IMR-90 (cell line): Measurements from ENCODE around the gene MEGF10. TPM values are rescaled to one million over a fixed set of nuclear protein-coding genes. Genes with fewer than 3 reads are reported as not detected.

Source experiments
- ATAC-seq: fragments of 200-7000 bp; cut with Tn5 transposase; 2 replicates; pipeline ENCODE4 v1.9.1; 2020; ENCODE audit warnings: low read depth, mild to moderate bottlenecking, moderate library complexity
- BruUV-seq: library from RNA; stranded (reverse); fragments of 400-500 nt; replicated peaks from 2 replicates; lab custom pipeline; 2021; lab: Mats Ljungman, UMichigan
- CTCF ChIA-PET: fragments of 300-600 bp; formaldehyde crosslinking; extraction: SDS; loops from one replicate; lab custom pipeline; 2021; ENCODE audit warnings: antibody characterized with exemption; lab: Yijun Ruan, JAX
- POLR2A ChIA-PET: fragments of 300-600 bp; sonication (Branson Sonifier 250); formaldehyde crosslinking; loops from one replicate; lab custom pipeline; 2022; ENCODE audit warnings: antibody characterized with exemption; ENCODE audit not compliant: unreplicated experiment; lab: Charles Lee
- DNase-seq: peaks from one replicate; pipeline ENCODE4 v3.0.0; 2013
- H2AFZ ChIP-seq: replicated peaks from 2 replicates; pipeline ENCODE3; 2013; ENCODE audit warnings: low read length, mild to moderate bottlenecking; ENCODE audit not compliant: poor library complexity
- H2AK5ac ChIP-seq: 2 replicates; pipeline ENCODE4 v1.6.1; 2013; ENCODE audit warnings: low read depth, low read length, inconsistent platforms
- H2AK9ac ChIP-seq: replicated peaks from 2 replicates; pipeline ENCODE3; 2013; ENCODE audit warnings: mild to moderate bottlenecking, low read depth, low read length, moderate library complexity; ENCODE audit not compliant: poor library complexity
- H2BK120ac ChIP-seq: 2 replicates; pipeline ENCODE4 v1.6.1; 2013; ENCODE audit warnings: low read depth, low read length, inconsistent platforms
- H2BK15ac ChIP-seq: 3 replicates; pipeline ENCODE4 v1.6.1; 2013; ENCODE audit warnings: low read depth, low read length, inconsistent platforms
- H2BK20ac ChIP-seq: 2 replicates; pipeline ENCODE4 v1.6.1; 2013; ENCODE audit warnings: low read depth, mild to moderate bottlenecking, inconsistent platforms, low read length, moderate library complexity
- H2BK5ac ChIP-seq: 2 replicates; pipeline ENCODE4 v1.6.1; 2013; ENCODE audit warnings: mild to moderate bottlenecking, low read depth, low read length, inconsistent platforms; ENCODE audit not compliant: poor library complexity, severe bottlenecking
- H3K14ac ChIP-seq: replicated peaks from 2 replicates; pipeline ENCODE4 v1.6.1; 2013; ENCODE audit warnings: low read depth, low read length, inconsistent platforms
- H3K18ac ChIP-seq: 2 replicates; pipeline ENCODE4 v1.6.1; 2013; ENCODE audit warnings: low read depth, low read length, control low read depth
- H3K23ac ChIP-seq: 2 replicates; pipeline ENCODE4 v1.6.1; 2013; ENCODE audit warnings: low read depth, low read length, inconsistent platforms
- H3K27ac ChIP-seq: 2 replicates; pipeline ENCODE4 v1.5.1; 2013; ENCODE audit warnings: mild to moderate bottlenecking, control low read depth, low read length; ENCODE audit not compliant: insufficient read depth
- H3K27me3 ChIP-seq: 2 replicates; pipeline ENCODE4 v1.6.1; 2013; ENCODE audit warnings: low read length; ENCODE audit not compliant: control insufficient read depth, insufficient read depth
- H3K36me3 ChIP-seq: 2 replicates; pipeline ENCODE4 v1.6.1; 2013; ENCODE audit warnings: low read length, mixed read lengths; ENCODE audit not compliant: control insufficient read depth, insufficient read depth
- H3K4ac ChIP-seq: 2 replicates; pipeline ENCODE4 v1.6.1; 2013; ENCODE audit warnings: low read depth, low read length, inconsistent platforms
- H3K4me1 ChIP-seq: 2 replicates; pipeline ENCODE4 v1.6.1; 2013; ENCODE audit warnings: low read length, mixed read lengths; ENCODE audit not compliant: control insufficient read depth, insufficient read depth
- H3K4me2 ChIP-seq: 2 replicates; pipeline ENCODE4 v1.6.1; 2013; ENCODE audit warnings: low read depth, mild to moderate bottlenecking, control low read depth, low read length, moderate library complexity
- H3K4me3 ChIP-seq: 2 replicates; pipeline ENCODE4 v1.5.1; 2013; ENCODE audit warnings: low read depth, mild to moderate bottlenecking, control low read depth, low read length, moderate library complexity; ENCODE audit not compliant: insufficient read depth
- H3K56ac ChIP-seq: 2 replicates; pipeline ENCODE4 v1.6.1; 2013; ENCODE audit warnings: low read length, inconsistent platforms; ENCODE audit not compliant: insufficient read depth; ENCODE audit errors: extremely low read depth
- H3K79me1 ChIP-seq, 2 experiments: 2 replicates each; pipeline ENCODE4 v1.6.1; 2013; ENCODE audit warnings: low read length in 2 of 2, inconsistent platforms in 1 of 2, low read depth in 1 of 2
- H3K9ac ChIP-seq: 2 replicates; pipeline ENCODE4 v1.6.1; 2013; ENCODE audit warnings: low read depth, low read length, control low read depth
- H3K9me1 ChIP-seq: 2 replicates; pipeline ENCODE4 v1.6.1; 2013; ENCODE audit warnings: low read length, inconsistent platforms; ENCODE audit not compliant: insufficient read depth
- H3K9me3 ChIP-seq: 2 replicates; pipeline ENCODE4 v1.6.1; 2013; ENCODE audit warnings: low read length; ENCODE audit not compliant: control insufficient read depth, insufficient read depth
- H4K20me1 ChIP-seq: 2 replicates; pipeline ENCODE4 v1.6.1; 2013; ENCODE audit warnings: low read length, inconsistent platforms; ENCODE audit not compliant: insufficient read depth
- H4K5ac ChIP-seq: 2 replicates; pipeline ENCODE4 v1.6.1; 2013; ENCODE audit warnings: mild to moderate bottlenecking, low read depth, low read length, control low read depth
- H4K8ac ChIP-seq, 2 experiments: 2 replicates each; pipeline ENCODE4 v1.6.1; 2013; ENCODE audit warnings: low read depth in 2 of 2, low read length in 2 of 2, control low read depth in 1 of 2, inconsistent platforms in 1 of 2
- H4K91ac ChIP-seq: 2 replicates; pipeline ENCODE4 v1.6.1; 2013; ENCODE audit warnings: low read depth, low read length, inconsistent platforms; ENCODE audit not compliant: insufficient read depth
- CEBPB ChIP-seq: IDR thresholded peaks from 2 replicates; pipeline ENCODE4 v1.6.1; 2012; ENCODE audit warnings: low read depth, low read length, improper control_type of control experiment
- CHD1 ChIP-seq: IDR thresholded peaks from 2 replicates; pipeline ENCODE4 v1.6.1; 2012; ENCODE audit warnings: low read depth, low read length, improper control_type of control experiment
- ELK1 ChIP-seq: fragments of 150-350 bp; IDR thresholded peaks from 2 replicates; pipeline ENCODE4 v1.6.1; 2016; ENCODE audit warnings: low read depth, mild to moderate bottlenecking, low read length, moderate library complexity, borderline replicate concordance
- MAFK ChIP-seq: IDR thresholded peaks from 2 replicates; pipeline ENCODE4 v1.6.1; 2012; ENCODE audit warnings: low read depth, low read length, improper control_type of control experiment
- MXI1 ChIP-seq: IDR thresholded peaks from 2 replicates; pipeline ENCODE4 v1.6.1; 2012; ENCODE audit warnings: low read depth, mild to moderate bottlenecking, low read length, moderate library complexity, borderline replicate concordance
- NFE2L2 ChIP-seq: fragments of 150-350 bp; IDR thresholded peaks from 2 replicates; pipeline ENCODE4 v1.6.1; 2016; ENCODE audit warnings: low read depth, mild to moderate bottlenecking, low read length
- POLR2A ChIP-seq: IDR thresholded peaks from 2 replicates; pipeline ENCODE4 v1.6.1; 2012; ENCODE audit warnings: mild to moderate bottlenecking, low read depth, low read length
- RAD21 ChIP-seq: IDR thresholded peaks from 2 replicates; pipeline ENCODE4 v1.6.1; 2012; ENCODE audit warnings: low read length, improper control_type of control experiment
- RFX5 ChIP-seq: IDR thresholded peaks from 2 replicates; pipeline ENCODE4 v1.8.0; 2012; ENCODE audit warnings: low read depth, mild to moderate bottlenecking, low read length, moderate library complexity
- SMC3 ChIP-seq: fragments of 150-350 bp; IDR thresholded peaks from 2 replicates; pipeline ENCODE4 v1.6.1; 2016; ENCODE audit warnings: low read depth, mild to moderate bottlenecking, antibody characterized with exemption, low read length, moderate library complexity
- WGBS, 2 experiments: methylation state at CpG; one replicate each; pipeline versions ENCODE4 v1.1.5 to v1.1.7; 2013; ENCODE audit warnings: missing lambda C conversion rate in 2 of 2; ENCODE audit not compliant: insufficient read length in 1 of 2; ENCODE audit errors: extremely low coverage in 2 of 2; 5-methylcytosine and 5-hydroxymethylcytosine counted together
- dilution Hi-C: fragments of 300-500 bp; cut with HindIII; formaldehyde crosslinking; loops from one replicate; pipeline ENCODE4 v1.14.3; 2018; ENCODE audit warnings: low sequenced_read_pairs; ENCODE audit not compliant: unreplicated experiment
- in situ Hi-C: fragments of 300-500 bp; cut with MboI; formaldehyde crosslinking; loops from 3 replicates; pipeline ENCODE4 v1.14.3; 2019; ENCODE audit warnings: low sequenced_read_pairs, inconsistent platforms, mixed read lengths
- intact Hi-C: fragments of 100-400 bp; cut with micrococcal nuclease; formaldehyde crosslinking; loops from 2 replicates; pipeline ENCODE4 v1.10.0; 2022
- polyA plus RNA-seq, 3 experiments: library from polyadenylated mRNA; depleted of rRNA; stranded (reverse); fragments of >200 nt; gene quantifications; 2 replicates each; pipeline ENCODE4 v1.2.3, GENCODE V29; 2012; ENCODE audit warnings: low replicate concordance in 1 of 3
- total RNA-seq: library from RNA; depleted of rRNA; stranded (reverse); fragments of >200 nt; gene quantifications from 2 replicates; pipeline ENCODE4 v1.2.3, GENCODE V29; 2012
- TF ChIP-seq, protein P1 (sequence below): conservative IDR thresholded peaks from 2 replicates; pipeline ENCODE4 v1.5.1; 2012; ENCODE audit warnings: mild to moderate bottlenecking, low read depth, low read length, improper control_type of control experiment

The MEGF10 gene
- total and polyA plus RNA-seq, 2 of the 4 experiments (the other 2 are of a cell fraction) = not detected

GRCh38 chr5:127243011-127243410 lies 47.6 kb upstream of the MEGF10 start:
- Histone ChIP-seq H3K18ac (no peak overlapping the region), H2BK15ac (no peak overlapping the region), H2AK5ac (no peak overlapping the region), H3K9me1 (no peaks in the 10 kb centered on the region), H3K4me1 (no peaks in the 10 kb centered on the region), H3K27ac (no peak overlapping the region), H3K9me3 (no peaks in the 10 kb centered on the region), H3K36me3 (no peaks in the 10 kb centered on the region), H3K14ac (no peak overlapping the region), H4K8ac (no peak overlapping the region), H3K4ac (no peak overlapping the region), H4K5ac (no peak overlapping the region), H2BK120ac (no peak overlapping the region), H2AFZ (no peak overlapping the region), H3K79me1 (no peaks in the 10 kb centered on the region), H2AK9ac (no peak overlapping the region), H2BK5ac (no peak overlapping the region), H3K4me2 (no peak overlapping the region), H4K91ac (no peak overlapping the region), H3K56ac (no peak overlapping the region), H3K4me3 (no peak overlapping the region), H3K23ac (no peak overlapping the region), H2BK20ac (no peak overlapping the region), H3K27me3 (peaks cover 5% of the 10 kb centered on the region), H4K20me1 (no peaks in the 10 kb centered on the region), H3K9ac (no peak overlapping the region)
- ATAC-seq (no peak), DNase-seq (no peak)
- intact Hi-C loops = no loop called here
- in situ Hi-C loops = no loop called here
- ChIA-PET POLR2A (no interaction called here), CTCF (interaction anchor here (0.5 kb wide), 1 partner anchor 930 kb away, joined by 3 read pairs; no protein-coding TSS in a partner anchor)
- dilution Hi-C loops = no loop called here
- TF ChIP-seq NFE2L2 (no peak), ELK1 (no peak), MAFK (no peak), POLR2A (no peak), RAD21 (no peak), MXI1 (no peak), CEBPB (no peak), CHD1 (no peak), SMC3 (no peak), RFX5 (no peak)
- TF ChIP-seq, protein P1, sequence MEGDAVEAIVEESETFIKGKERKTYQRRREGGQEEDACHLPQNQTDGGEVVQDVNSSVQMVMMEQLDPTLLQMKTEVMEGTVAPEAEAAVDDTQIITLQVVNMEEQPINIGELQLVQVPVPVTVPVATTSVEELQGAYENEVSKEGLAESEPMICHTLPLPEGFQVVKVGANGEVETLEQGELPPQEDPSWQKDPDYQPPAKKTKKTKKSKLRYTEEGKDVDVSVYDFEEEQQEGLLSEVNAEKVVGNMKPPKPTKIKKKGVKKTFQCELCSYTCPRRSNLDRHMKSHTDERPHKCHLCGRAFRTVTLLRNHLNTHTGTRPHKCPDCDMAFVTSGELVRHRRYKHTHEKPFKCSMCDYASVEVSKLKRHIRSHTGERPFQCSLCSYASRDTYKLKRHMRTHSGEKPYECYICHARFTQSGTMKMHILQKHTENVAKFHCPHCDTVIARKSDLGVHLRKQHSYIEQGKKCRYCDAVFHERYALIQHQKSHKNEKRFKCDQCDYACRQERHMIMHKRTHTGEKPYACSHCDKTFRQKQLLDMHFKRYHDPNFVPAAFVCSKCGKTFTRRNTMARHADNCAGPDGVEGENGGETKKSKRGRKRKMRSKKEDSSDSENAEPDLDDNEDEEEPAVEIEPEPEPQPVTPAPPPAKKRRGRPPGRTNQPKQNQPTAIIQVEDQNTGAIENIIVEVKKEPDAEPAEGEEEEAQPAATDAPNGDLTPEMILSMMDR = no peak
- no TSS peak for BruUV-seq
- no CpG with 5 or more reads among the region's 1 CpG for WGBS, 2 experiments
